NCI-H2227 (cell line): Measurements from ENCODE around the gene SERPINB6.
"Not testable (repeated sequence)": the region's sequence is repeated elsewhere in the genome, so short reads cannot be mapped to it uniquely, and the experiment has no call there.

Source experiments
- DNase-seq: peaks from one replicate; lab custom pipeline; 2025; ENCODE audit not compliant: unreplicated experiment; lab: John Stamatoyannopoulos, UW

Gene SERPINB6

GRCh38 chr6:2939315-2940009 lies 31.9 kb downstream of the SERPINB6 start:
- no peak for DNase-seq

GRCh38 chr6:2938632-2939083 lies 32.7 kb downstream of the SERPINB6 start:
- no peak for DNase-seq

DNA sequence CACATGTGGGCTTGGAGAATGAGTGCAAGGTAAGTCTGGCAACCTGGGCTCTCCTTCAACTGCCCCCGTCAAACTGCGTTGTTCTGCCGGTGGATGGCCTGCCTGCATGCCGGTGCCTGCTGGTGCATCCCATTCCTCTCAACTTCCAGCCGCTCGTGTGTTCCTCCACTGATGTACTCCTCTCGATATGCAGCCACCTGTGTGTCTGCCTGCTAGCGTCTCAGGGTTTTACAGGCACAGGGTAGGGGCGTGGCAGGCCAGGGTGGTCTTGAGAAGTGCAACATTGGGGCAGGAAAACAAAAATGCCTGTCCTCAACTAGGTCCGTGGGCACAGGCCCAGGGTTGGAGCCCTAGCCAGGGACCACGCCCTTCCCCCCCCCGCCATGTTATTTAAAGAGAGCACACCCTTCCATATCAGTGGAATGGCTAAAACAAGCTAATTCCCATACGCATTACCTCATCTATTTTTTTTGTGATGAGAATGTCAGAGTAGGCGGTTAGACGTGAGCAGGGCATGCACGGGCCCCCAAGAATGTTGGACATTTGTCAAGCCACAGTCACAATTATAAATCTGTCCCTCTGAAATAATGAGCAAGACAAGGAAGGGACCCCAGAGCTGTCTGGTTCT lies 33.2 kb downstream of the SERPINB6 start:
- no peak for DNase-seq

DNA sequence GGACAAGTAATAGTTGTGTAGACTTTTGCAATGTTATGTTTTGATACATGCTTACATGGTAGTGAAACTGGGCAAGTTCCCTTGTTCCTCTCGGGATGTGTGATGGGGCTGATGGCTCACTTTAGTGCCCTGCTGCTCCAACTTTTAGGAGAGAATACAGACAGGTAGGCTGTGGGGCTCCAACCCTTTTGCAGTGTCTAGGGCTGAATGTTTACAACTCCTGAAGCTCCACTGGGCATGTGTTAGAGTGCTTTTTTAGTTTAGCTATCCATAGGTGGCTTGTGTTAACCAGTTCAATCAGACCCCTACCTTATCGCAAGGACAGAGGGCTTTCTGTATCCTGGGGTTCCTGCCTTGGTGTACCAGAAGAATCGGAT lies 33.8 kb downstream of the SERPINB6 start:
- DNase-seq: no peak

DNA sequence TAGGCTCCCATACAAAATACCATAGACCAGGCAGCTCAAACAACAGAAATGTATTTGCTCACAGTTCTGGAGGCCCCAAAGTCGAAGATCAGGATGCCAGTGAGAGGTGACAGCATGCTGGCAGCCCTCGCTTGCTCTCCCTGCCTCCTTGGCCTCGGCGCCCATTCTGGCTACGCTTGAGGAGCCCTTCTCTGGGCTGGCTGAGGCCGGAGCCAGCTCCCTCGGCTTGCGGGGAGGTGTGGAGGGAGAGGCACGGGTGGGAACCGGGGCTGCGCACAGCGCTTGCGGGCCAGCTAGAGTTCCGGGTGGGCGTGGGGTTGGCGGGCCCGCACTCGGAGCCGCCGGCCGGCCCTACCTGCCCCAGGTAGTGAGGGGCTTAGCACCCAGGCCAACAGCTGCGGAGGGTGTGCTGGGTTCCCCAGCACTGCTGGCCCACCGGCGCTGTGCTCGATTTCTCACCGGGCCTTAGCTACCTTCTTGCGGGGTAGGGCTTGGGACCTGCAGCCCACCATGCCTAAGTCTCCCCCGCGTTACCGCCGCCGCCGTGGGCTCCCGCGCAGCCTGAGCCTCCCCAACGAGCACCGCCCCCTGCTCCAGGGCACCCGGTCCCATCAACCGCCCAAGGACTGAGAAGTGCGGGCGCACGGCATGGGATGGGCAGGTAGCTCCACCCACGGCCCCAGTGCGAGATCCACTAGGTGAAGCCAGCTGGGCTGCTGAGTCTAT lies 35.6 kb downstream of the SERPINB6 start:
- no peak for DNase-seq

DNA sequence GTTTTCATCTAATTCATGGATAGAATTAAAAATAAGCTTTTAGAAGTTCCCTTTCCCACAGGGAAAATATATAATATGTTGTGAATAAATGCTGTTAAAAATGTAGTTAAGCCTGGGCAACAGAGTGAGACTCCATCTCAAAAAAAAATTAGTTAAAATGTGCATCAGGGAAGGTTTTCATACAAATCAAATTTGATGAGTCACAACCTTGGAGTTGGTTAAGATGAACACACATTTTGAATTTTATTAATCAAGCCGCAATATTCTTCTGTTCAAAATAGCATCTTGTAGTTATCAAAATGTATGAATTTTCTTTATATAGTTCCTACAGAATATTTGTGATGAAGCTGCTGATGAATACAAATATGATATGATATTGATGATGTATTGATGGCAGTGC lies 37.3 kb downstream of the SERPINB6 start:
- DNase-seq: no peak

- DNase-seq: not testable (repeated sequence)
Measured at GRCh38 chr6:2932911-2933310, 38.5 kb downstream of the SERPINB6 start.

DNA sequence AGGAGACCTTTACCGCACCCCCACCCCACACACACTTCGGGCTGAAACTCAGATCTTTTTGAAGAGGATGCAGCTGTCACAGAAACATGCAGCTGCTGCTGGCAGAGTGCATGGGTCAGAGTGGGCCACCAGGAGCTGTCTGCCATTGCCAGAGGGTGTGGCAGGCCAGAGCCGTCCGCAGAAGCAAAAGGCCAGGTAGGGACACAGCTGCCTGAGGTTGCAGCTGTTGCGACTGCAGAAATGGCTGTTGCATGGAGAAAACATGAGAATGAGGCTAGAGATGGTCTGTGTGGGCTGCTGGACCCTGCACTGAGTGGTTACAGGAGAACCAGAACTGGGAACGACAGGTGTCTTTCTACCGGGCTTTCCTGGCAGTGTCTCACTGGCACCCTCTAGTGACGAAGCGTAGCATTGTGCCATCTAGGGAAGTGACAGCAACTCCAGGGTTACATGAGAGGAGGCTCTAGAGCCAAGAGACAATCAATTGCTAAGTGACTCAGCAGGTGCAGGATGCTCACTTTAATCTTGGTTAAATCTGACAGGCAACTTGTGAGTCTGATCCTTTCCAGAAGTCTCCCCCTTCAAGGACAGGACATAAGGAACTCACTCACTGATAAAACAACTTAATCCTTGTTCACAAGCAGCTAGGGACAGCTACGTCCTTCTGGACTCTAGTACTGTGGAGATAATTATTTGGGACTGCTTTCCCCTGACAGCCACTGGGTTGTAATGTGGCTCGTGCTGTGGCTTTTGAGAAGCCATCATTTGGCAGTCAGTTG lies 39.2 kb downstream of the SERPINB6 start:
- DNase-seq: peak; percentile 86

GRCh38 chr6:2931055-2931454 lies 40.3 kb downstream of the SERPINB6 start:
- no peak for DNase-seq

DNA sequence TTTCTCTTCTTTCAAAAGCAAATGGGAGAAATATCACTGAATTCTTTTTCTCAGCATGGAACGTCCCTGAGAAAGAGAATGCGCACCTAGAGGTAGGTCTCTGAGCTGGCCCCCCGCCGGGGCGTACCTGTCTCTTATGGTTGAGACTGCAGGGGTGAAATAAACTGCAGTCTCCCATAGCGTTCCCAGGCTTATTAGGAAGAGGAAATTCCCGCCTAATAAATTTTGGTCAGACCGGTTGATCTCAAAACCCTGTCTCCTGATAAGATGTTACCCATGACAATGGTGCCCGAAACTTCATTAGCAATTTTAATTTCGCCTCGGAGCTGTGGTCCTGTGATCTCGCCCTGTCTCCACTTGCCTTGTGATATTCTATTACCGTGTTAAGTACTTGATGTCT lies 43.4 kb downstream of the SERPINB6 start:
- DNase-seq: not testable (repeated sequence)

DNA sequence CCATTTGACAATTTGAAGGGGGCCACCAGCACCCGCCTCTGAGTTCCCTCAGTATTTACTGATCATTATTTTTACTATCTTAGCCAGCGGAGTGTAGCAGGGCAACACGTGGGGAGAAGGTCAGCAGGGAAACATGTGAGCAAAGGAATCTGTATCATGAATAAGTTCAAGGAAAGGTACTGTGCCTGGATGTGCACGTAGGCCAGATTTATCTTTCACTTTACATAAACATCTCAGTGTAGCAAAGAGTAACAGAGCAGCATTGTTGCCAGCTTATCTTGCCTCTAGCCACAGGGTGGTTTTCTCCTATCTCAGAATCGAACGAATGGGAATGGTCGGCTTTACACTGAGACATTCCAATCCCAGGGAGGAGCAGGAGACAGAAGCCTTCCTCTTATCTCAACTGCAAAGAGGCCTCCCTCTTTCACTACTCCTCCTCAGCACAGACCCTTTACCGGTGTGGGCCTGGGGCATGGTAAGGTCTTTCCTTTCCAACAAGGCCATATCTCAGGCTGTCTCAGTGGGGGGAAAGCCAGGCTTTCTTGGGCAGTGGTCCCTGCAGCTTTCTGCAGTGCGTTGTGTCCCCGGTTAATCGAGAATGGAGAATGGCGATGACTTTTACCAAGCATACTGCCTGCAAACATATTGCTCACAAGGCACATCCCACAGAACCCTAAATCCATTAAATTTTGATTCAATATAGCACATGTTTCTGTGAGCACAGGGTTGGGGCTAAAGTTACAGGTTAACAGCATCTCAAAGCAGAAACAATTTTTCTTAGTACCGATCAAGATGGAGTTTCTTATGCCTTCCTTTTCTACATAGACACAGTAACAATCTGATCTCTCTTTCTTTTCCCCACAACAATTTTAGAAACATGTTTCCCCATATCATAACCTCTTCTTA lies 45.3 kb downstream of the SERPINB6 start:
- not testable (repeated sequence) for DNase-seq

DNA sequence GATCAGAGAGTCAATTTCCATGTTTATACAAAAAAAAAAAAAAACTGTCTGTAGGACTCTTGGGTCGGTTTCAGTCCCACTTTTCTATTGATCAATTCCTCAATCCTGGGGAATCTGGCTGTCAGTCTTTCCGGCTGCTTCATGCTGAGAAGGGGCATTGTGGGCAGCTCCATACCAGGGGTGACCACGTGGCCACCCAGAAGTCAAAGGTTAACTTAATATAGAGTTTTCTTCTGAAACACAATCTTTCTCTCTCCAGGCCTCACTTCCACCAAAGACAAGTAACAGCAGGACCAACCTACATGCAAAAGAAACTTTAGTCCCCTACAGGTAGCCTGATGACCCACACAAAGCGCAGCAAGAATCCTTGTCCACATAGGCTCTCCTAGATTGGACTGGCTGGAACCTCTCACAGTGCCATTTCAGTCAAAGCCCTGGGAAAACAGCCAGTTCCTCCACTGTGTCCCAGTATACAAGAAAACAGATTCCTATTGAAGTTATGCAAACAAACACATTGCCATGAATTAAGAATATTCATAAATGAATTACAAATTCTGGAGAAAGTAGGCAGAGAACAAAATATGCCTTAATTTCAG lies 49.7 kb downstream of the SERPINB6 start:
- DNase-seq: no peak

DNA sequence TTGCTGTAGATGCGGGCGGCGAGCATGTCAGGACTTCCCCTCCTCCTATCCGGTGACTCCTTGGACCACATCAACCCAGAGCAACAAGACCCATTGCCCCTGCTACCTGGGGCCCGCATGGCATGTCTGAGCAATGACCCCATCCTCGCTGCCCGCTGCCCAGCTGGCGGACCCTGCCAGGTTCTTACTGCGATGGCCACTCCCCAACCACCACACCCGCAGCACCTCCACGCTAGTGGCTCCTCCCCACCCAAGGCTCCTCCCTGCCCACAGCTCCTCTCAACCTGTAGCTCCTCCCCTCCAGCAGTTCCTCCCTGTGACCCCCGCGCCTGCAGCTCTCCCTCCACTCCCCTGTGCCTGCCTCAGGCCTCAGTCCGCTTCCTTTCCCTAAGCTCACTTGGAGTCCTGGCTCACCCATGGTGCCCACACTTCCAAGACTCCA lies 50.7 kb downstream of the SERPINB6 start:
- no peak for DNase-seq

- DNase-seq: no peak
Measured at GRCh38 chr6:2919886-2920285, 51.5 kb downstream of the SERPINB6 start.

- DNase-seq: no peak
Measured at GRCh38 chr6:2919401-2919800, 52.0 kb downstream of the SERPINB6 start.

DNA sequence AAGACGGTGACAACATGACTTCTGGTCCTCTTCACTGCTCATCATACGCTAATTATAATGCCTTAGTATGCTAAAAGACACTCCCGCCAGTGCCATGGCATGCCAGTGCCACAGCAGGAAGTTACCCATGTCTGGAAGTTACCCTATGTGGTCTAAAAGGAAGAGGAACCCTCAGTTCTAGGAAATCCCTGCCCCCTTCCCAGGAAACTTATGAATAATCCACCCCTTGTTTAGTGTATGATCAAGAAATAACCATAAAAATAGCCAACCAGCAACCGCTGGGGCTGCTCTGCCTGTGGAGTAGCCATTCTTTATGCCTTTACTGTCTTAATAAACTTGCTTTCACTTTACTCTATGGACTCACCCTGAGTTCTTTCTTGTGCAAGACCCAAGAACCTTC lies 52.4 kb downstream of the SERPINB6 start:
- no peak for DNase-seq

DNA sequence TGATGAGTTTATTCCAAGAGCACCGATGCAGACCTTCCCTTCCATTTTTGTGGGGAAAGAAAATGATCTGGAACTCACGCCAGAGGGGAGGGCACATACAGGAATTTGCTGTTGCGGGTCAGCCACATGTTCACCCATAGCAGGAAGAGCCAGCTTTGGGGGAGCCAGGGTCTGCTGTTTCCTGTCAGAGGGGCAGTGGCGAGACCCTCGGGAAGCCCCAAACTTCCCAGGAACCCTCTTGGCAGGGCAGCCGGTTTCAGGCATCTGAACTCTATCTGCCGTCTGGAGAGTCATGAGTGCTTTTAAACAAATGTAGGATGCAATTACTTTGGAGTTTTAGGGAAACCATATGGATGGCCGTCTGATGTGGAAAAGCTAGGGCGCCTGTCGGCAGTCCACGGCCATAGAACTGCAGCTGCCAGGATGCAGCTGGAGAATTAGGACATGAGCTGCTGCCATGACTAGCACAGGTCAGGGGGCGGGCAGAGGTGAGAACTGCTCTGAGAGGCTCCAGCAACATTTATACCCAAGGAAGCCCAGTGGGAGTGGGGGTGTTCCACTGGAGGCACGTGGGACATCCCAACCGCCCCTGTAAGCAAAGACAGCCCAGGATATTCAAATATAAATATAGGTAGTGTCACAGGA lies 53.4 kb downstream of the SERPINB6 start:
- DNase-seq: no peak

- DNase-seq: peak; percentile 10
Measured at GRCh38 chr6:2917065-2917464, 54.3 kb downstream of the SERPINB6 start.

DNA sequence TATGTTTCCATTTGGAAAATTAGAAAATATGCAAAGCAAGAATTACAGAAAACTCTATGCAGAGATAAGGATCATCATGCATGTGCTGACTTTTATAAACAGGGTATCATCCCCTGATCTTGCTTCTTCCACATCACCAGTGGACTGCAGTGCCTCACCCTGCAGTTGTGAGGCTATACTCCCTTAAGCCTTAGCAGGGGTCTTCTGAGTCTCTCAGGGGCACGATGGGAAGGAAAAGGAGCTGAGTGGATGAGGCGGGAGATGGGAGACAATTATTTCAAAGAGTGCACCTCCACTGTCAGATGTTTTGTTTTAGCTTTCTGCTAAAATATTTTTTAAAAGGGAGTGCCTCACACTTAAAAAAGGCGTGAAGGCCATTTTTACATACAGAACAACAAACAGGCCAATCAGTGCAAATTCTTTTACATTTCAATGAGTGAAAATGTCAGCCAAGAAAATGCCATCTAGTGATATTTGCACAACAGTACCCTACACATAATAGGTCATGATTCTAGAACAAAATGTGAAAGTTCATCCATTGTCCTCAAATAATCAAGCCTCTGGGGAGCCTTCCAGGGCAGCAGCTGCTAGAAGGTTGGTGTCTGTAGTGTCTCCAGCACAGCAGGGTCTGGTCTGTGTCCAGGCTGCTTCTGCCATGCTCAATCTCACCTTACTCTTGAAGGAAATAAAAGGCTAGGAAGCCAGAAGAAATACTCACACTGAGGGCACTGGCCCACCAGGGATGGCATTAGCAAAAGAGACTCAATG lies 55.0 kb downstream of the SERPINB6 start:
- DNase-seq: no peak
